HG02840 (cell line): Measurements from ENCODE around the gene SYT13.

ENCODE experiments used
- ATAC-seq: cut with Tn5 transposase; IDR thresholded peaks from one replicate; pipeline ENCODE4 v1.9.1; 2021; ENCODE audit warnings: mild to moderate bottlenecking, moderate library complexity, moderate number of reproducible peaks; ENCODE audit not compliant: unreplicated experiment, low FRiP score

The SYT13 gene

DNA sequence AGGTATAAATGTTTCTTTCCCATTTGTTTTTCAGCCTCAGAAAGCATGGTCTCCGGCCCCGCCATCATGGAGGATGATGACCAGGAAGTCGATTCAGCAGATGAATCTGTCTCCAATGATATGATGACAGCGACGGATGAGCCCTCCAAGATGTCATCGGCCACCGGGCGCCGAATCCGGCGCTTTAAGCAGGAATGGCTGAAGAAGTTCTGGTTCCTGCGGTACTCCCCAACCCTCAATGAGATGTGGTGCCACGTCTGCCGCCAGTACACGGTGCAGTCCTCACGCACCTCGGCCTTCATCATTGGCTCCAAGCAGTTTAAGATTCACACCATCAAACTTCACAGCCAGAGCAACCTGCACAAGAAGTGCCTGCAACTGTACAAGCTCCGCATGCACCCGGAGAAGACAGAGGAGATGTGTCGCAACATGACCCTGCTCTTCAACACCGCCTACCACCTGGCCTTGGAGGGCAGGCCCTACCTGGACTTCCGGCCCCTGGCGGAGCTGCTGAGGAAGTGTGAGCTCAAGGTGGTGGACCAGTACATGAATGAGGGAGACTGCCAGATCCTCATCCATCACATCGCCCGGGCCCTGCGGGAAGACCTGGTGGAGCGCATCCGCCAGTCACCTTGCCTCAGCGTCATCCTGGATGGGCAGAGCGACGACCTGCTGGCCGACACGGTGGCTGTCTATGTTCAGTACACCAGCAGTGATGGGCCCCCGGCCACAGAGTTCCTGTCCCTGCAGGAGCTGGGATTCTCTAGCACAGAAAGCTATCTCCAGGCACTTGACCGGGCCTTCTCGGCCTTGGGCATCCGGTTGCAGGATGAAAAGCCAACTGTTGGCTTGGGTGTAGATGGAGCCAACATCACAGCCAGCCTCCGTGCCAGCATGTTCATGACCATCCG, 59.9 kb downstream of the SYT13 start:
- no peak for ATAC-seq

DNA sequence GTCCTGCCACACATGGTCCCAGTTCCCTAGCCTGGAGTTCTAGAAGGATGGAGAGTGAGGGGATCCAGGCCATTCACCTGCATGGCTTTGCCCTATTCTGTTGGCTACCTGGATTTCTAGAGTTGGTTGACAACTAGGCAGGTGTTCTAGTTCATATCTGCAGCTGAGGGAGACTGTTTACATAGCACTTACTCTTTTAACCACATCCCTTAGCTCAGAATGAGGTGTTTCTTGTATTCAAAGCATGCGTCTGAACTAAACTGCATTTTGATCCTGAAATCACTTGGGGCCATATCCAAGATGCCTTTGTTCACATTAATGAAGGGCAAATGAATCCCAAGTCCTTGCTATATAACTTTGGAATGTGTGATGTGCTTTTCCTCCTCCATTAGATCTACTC, 60.9 kb downstream of the SYT13 start:
- ATAC-seq: no peak

DNA sequence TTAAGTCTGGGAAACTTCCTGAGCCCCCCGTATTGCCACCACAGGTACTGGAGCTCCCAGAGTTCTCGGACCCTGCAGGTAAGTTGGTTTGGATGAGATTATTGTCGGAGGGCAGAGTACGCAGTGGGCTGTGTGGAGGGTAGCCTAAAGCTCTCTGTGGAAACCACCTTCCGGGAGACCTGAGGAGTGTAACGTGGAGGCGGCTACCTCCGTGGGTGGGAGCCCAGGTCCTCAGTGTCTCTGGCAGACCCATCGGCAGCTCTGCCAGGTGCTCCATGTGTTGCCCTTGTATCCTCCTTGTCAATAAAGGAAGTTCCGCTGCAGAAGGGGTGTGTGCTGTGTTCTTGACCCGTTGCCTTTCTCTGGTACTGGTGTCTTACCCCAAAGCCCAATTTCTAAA, 61.4 kb downstream of the SYT13 start:
- no peak for ATAC-seq

DNA sequence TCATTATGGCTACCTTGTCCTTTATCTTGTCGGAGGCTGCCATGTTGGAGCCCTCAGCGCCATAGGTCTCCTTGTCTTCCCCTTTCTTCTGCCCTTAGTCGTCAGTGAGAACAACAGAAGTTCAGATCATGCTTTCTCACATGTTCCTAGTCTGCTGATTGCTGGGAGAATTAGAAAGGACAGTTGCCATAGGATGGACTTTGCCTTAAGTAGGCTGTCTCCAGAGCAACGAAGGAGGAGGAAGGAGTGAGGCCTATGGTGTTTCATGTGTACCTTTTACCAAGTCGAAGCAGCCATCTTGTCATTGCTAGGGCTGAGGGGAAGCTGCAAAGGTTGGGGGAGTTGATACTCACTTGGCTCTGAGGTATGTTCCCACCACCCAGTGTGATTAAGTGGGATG, 62.6 kb downstream of the SYT13 start:
- ATAC-seq: no peak

DNA sequence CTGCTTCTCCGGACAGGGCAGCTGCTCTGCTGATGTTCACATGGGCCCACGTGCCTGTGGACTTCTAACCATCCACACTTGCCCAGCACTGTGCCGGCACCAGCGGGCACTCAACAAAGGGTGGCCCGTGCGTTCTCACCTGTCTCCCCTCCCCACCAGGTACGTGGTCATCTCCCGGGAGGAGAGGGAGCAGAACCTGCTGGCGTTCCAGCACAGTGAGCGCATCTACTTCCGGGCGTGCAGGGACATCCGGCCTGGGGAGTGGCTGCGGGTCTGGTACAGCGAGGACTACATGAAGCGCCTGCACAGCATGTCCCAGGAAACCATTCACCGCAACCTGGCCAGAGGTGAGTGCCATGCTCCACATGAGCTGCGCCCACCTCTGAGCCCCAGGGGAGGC, 66.7 kb downstream of the SYT13 start:
- ATAC-seq: no peak

DNA sequence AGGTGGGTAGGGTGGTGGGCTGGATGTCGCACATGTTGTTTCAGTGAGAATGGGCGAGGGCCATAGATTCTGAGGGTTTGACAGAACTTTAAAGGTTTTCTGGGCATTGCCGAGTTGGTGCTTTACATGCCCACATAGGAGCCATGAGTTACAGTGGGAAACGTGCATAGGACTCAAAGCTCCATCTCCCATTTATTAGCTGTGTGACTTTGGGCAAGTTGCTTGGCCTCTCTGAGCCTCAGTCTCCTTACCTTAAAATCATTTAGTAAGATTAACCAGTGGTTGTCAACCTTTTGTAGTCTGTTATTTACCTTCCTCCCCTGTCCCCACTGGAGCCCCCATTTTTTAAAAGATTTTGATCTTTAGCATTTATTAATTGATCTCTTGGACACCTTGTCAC, 67.4 kb downstream of the SYT13 start:
- ATAC-seq: no peak

DNA sequence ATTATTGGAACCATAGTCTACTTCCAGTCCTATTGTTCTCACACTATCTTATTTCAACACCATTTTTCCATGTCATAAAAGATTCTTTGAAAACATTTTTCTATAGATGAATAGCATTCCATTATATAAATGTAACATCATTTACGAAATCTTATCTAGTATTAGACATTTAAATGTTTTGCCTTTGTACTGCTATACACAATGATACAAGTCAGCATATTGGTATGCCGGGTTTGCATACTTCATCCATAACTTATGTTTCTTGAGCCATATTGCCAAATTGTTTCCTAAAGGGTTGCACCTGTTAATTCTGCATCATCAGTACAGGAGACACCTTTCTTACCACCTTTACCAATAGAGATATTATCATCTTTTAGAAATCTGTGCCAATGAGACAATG, 68.2 kb downstream of the SYT13 start:
- ATAC-seq: no peak

DNA sequence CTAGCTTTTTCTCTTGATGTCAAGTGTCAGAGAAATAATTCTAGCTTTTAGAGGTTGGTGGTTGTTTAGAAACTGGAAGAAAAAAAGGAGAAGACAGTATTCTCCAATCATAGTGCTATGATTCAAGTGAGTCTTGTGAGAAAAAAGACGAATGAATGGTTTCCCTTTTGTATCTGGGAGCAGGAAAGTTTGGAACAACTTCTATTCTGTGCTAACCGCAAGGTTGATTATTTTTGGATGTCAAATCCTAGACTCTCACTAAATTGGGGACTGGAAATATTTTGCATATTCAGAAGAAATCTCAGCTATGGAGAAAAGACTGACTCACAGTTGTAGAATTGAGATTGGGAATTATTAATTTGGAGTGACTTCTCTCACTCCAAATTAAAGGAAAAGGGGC, 69.2 kb downstream of the SYT13 start:
- no peak for ATAC-seq

DNA sequence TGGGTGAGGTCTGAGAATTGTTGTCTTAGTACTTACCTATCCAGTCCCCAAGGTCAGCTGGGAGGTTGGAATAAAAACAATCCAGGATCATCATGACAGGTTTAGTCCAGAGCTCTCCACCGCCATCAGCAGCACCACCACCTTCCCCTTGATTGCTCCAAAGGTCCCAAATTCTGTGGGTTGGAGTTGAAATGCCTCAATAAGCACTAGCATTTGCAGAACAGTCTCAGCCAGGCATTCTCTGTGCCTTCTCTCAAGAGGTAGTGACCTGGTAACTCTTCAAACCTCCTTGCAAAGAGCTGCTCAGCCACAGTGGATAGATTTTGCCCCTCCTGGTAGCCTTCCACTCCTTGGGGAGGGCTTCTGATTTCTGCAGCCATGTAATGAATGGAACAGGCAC, 70.1 kb downstream of the SYT13 start:
- no peak for ATAC-seq

DNA sequence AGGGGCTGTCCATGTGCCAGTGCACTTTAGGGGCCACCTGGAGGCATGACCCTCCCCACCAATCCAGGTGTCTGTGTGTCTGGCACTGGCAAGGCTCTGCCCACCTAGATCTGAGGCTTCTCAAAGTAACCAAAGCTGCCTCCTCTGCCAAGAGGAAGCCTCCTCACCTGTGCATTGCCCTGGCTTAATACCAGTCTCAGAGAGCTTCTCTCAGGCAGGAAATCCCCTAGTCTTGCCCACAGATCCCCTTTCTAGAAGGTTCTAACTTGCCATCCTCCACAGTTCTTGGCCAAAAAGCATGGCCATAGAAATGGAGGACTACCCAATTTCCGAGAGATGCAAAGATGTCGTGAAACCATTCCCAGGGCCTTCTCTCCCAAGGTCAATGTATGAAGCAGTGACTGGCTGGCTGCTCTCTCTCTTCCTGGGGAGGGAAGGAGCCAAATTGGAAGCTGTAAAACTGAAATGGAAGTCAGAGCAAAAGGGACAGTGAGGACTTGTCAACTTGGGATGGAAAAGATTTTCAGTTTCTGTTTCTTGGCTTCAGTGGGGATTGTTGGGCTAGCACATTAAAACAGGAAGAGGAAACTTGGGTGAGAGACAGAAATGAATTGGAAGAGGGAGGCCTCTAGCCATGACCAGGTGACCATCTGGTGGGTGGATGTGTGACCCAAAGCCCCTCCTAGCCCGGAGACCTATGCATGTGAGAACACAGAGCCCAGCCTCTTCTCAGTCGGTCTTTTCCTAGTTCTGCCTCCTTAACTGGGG, 70.9 kb downstream of the SYT13 start:
- no peak for ATAC-seq

DNA sequence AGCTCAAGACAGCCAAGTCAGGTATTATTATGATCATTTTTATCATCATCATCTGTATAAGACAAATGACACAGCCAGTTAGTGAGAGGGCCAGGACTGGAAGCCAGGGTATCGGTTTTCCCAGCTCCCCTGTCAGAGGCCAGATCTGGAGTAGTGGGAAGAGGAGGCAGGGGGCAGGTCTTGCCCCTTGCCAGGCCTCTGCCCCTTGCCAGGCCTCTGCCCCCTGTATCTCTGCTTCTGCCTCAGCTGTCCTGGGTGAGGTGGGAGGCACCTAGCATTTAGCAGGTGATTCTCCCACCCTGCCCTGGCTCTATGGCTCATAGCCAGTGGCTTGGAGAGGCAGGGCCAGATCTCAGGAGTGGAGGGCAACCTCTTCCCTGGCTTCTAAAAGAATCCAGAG, 72.4 kb downstream of the SYT13 start:
- no peak for ATAC-seq

DNA sequence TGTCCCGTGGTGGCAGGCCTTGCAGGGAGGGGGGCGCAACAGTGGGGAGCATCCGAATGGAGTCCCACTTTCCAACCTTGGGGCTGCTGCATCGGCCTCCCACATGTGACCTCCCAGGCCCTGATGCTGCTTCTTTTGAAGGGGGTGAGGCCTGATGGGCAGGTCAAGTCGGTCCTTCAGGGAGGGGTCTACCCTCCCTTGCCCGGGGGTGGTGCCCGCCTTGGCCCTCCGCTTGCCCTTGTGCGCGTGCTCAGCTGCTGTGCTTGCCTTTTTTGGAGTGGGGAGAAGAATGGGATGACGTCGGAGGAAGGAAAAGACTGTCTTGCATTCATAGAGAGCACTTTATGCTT, 72.8 kb downstream of the SYT13 start:
- no peak for ATAC-seq

DNA sequence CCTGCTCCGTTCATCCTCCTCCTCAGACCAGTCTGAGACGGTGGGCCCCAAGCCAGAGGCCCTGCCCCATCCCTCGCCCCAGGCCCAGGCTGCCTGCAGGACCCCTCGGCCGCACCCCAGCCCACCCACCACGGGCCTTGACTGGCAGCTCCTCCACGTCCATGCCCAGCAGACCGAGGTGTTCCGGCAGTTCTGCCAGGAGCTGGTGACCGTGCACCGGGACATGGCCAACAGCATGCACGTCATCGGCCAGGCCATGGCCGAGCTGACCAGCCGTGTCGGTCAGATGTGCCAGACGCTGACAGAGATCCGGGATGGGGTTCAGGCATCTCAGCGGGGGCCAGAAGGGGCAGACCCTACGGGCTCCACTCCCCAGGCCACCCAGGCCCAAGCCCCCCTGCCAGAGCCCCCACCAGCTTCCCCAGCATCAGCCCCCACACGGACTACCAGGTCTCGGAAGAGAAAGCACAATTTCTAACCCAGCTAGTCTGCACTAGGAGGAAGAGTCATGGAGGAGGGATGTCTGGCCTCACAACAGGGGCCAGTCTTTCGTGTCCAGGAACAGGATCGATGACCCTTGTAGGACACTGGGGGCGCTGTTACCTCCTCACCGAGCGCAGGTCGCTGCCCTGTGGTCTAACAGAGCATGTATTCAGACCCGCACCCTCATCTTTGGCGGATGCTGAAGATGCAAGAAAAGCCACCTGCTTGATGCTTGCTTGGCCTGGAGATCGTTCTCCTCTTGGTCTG, 73.4 kb downstream of the SYT13 start:
- ATAC-seq: no peak

DNA sequence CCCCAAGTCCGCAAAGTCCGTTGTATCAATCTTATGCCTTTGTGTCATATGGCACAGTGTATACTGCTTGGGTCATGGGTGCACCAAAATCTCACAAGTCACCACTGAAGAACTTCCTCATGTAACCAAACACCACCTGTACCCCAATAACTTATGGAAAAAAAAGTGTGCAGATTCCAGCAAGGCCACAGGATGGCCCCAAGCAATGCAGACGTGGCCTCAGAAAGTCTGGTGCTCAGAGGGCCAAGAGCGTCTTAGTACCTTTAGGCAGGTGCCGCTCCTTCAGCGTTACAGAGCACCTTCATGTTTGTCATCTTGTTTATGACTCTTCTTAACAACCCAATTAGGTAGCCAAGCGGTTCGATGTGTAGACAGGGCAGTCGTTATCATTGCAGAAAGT, 74.4 kb downstream of the SYT13 start:
- no peak for ATAC-seq

DNA sequence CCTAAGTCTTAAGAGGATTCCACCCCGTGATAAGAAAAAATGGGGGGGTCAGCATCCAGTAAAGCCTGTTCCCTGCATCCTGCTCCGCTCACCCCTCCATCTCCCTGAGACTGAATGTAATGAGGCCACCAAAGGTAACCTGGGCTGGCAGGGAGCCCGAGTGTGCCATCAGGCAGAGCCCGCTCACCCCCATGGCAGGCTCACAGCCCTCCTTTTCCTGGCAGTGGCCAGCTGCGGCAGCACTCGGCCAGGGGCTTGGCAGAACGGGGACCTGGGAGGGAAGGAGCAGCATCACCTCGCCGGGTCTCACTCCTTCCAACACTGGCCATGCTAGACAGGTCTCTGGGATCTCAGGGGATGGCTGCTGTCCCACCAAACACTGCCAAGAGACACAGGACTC, 75.3 kb downstream of the SYT13 start:
- no peak for ATAC-seq

DNA sequence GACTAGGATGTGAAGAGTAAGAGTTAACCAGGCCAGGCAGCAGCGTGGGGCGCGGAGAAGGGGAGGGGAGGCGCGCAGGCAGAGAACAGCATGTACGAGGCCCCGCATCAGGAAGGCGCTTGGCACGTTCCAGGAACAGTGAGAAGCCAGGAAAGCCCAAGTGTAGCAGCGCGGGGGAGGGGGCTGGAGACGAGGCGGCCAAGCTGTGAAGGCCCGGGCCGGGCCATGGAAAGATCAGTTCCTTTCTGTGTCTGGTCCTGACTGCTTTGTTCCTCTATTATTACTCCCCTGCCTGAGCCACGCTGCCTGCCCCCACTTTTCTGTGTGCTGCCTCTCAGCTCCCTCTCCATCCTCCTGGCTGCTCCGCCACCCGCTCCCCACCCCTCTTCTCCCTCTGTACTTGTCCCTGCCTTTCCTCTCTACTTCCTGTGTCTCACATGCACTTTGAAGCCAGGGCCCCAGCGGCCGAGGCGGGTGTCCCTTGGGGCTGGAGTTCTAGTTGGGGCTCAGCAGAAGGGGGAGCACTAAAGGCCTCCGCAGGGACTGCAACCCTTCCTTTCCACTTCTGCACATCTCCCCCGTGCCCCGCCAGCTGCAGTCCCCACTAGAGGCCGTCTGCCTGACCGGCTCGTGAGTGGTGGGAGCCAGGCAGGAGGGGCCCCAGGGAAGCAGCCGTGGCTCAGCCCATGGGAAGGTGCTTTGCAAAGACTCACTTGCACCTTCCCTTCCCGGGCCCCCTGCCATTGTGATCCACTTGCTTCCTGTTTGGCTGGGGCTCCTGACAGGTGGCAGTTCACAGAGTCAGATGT, 76.0 kb downstream of the SYT13 start:
- ATAC-seq: no peak

DNA sequence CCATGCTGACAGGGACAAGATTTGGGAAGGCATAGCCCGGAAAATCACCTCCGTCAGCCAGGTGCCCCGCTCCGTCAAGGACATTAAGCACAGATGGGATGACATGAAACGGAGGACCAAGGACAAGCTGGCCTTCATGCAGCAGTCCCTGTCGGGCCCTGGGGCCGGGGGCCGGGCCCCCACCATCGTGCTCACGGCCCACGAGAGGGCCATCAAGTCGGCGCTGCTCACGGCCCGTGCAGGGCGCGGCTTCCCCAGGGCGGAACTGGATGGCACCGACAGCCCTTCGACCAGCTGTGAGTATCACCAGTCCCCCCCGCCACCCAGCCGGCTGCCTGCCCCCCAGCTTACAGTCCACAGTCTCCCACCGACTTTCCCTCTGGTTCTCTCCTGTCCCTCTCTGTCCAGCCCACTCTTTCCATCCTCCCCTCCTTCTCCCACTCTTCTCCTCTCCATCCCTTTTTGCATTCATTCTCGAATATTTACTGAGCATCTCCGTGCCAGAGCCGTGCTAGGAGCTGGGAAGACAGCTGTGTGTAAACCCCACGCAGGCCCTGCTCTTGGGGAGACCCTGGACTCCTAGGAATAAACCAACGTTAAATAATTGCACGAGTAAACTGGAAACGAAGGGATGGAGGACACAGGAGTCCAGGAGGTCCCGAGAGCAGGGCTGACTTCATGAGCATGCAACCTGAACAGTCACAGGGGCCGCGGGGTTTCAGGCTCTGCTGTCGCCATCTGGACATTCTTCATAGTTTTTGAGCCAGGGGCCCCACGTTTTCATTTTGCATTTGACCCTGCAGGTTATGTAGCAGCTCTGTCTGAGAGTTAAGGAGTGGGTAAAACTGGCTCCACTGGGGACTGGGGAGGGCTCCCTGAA, 76.9 kb downstream of the SYT13 start:
- no peak for ATAC-seq

DNA sequence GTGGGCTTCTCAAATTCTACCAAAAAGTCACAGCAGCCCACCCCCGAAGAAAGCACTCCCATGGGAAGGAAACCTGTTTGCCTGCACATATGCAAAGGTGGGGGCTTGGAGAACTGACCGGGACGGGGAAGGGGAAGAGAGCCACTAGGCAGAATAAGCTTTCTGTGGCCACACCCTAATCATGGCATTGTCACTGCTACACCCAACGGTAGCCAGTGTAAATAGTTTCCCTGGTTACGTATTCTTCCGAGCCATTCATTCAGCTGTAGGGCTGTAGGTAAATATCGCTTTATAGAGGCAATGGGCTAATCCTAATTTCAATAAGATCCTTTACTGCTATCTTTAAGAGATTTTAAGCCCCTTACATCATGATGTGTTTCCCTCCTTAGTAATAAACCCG, 78.0 kb downstream of the SYT13 start:
- no peak for ATAC-seq

DNA sequence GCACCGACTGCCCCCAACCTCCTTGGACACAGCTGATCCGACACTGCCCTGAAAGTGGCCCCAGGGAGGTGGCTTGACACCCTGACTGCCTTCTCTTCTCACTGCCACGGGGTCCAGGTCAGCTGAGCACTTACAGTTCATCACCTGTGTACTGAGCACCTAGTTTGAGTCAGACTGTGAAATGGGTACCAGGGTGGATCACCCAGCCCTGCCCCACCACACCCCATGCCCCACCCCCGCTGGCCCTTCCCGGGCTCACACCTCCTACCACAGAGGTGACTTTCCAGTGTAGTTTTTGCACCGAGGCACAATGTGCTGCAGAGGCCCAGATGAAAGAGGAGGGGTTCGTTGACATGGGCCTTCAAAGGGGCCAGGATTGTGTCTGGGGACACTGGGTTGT, 80.2 kb downstream of the SYT13 start:
- ATAC-seq: no peak

DNA sequence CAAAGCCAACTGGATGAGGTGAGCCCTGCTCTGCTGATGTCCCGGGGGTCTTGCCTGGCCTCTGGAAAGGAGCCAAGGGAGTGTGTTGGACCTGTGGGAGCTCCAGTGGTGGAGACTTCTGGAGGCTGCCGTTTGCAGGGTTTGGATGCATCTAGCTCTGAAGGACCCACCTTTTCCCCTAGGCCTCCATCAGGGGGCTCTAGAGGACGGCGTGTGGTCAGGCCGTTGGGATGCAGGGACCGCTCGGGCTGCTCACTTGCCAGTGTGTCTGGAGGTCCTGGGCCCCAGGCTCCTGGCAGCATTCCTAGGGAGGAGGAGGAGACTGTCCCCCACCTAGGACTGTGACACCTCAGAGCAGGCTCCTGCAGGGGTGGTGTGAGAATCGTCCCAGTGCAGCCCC, 81.4 kb downstream of the SYT13 start:
- ATAC-seq: no peak
